NT2/D1 (cell line): ENCODE measurements around the gene ANKRD18B.

ENCODE experiments used
- SUZ12 ChIP-seq: IDR thresholded peaks from 2 replicates; pipeline ENCODE4 v1.6.1; 2011; ENCODE audit not compliant: insufficient read length, insufficient read depth; ENCODE audit errors: extremely low read depth
- YY1 ChIP-seq: IDR thresholded peaks from 2 replicates; pipeline ENCODE4 v1.6.1; 2011; ENCODE audit not compliant: insufficient read length, insufficient read depth
- ZNF274 ChIP-seq: IDR thresholded peaks from 2 replicates; pipeline ENCODE4 v1.6.1; 2011; ENCODE audit warnings: mild to moderate bottlenecking, low read depth, low read length

GRCh38 chr9:33506626-33507370, 17.3 kb upstream of the ANKRD18B start:
- TF ChIP-seq YY1 (no peak), ZNF274 (no peak), SUZ12 (no peak)
